BE2C (cell line): ENCODE measurements around the gene ATRX.
"Not testable (repeated sequence)": the region's sequence is repeated elsewhere in the genome, so short reads cannot be mapped to it uniquely, and the experiment has no call there.

Experiments
- DNase-seq: peaks from one replicate; pipeline ENCODE4 v3.0.0-alpha.2; 2020
- H3K27me3 ChIP-seq: fragments of 250-450 bp; sonication (Bioruptor Pico); 2 replicates; pipeline ENCODE4 v1.5.1; 2020; ENCODE audit warnings: mild to moderate bottlenecking
- H3K36me3 ChIP-seq: fragments of 250-450 bp; sonication (Bioruptor Pico); 2 replicates; pipeline ENCODE4 v1.5.1; 2020; ENCODE audit warnings: mild to moderate bottlenecking
- H3K4me1 ChIP-seq: fragments of 250-450 bp; sonication (Bioruptor Pico); 2 replicates; pipeline ENCODE4 v1.5.1; 2020
- H3K4me3 ChIP-seq: 2 replicates; pipeline ENCODE4 v1.5.1; 2011; ENCODE audit warnings: low read depth, low read length
- H3K9me3 ChIP-seq: fragments of 250-450 bp; sonication (Bioruptor Pico); 2 replicates; pipeline ENCODE4 v1.5.1; 2020
- CTCF ChIP-seq: IDR thresholded peaks from 2 replicates; pipeline ENCODE4 v1.5.1; 2012; ENCODE audit warnings: mild to moderate bottlenecking, low read depth, low read length

The ATRX gene

GRCh38 chrX:77689376-77689775 is 96.6 kb downstream of the ATRX start:
- DNase-seq, result no peak
- no peak overlapping the region for H3K4me3 ChIP-seq
- H3K27me3 ChIP-seq, result no peaks in the 10 kb centered on the region
- no peak for TF ChIP-seq CTCF
- no peaks in the 10 kb centered on the region for H3K9me3 ChIP-seq
- H3K36me3 ChIP-seq, result peaks cover 17% of the 10 kb centered on the region
- H3K4me1 ChIP-seq, result no peaks in the 10 kb centered on the region

DNA sequence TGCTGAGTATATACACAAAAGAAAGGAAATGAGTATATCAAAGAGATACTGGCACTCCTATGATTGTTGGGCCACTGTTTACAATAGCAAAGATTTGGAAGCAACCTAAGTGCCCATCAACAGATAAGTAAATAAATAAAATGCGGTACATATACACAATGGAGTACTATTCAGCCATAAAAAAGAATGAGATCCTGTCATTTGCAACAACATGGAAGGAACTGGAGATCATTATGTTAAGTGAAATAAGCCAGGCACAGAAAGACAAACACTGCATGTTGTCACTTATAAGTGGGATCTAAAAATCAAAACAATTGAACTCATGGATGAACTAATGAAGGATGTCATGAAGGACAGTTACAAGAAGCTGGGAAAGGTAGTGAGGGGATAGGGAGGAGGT is 100.3 kb downstream of the ATRX start:
- peaks cover 17% of the 10 kb centered on the region for H3K36me3 ChIP-seq
- DNase-seq, H3K9me3 ChIP-seq, H3K27me3 ChIP-seq, H3K4me1 ChIP-seq, H3K4me3 ChIP-seq: not testable (repeated sequence)

GRCh38 chrX:77679144-77679543 is 106.9 kb downstream of the ATRX start:
- Histone ChIP-seq H3K4me1 (no peaks in the 10 kb centered on the region), H3K4me3 (no peak overlapping the region), H3K27me3 (no peaks in the 10 kb centered on the region), H3K36me3 (peaks cover 3% of the 10 kb centered on the region), H3K9me3 (no peaks in the 10 kb centered on the region)
- TF ChIP-seq CTCF, result no peak
- no peak for DNase-seq

DNA sequence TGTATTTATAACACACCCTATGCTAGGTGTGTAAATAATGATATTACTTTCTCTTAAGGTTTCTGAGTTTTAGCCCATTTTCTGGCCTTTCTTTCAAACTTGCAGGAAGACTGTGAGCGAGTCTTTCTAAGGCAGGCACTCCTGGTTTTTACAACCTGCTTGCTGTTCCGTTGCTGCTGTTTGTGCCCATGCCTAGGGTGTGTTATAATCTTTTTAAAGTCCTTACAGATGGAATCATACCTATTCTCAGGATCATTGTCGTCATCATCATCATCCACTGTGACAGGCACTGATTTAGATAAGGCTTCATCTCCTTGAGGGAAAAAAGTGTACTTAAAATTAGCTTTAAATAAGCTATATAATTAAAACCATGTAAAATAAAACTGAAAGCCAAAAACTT is 110.0 kb downstream of the ATRX start:
- no peaks in the 10 kb centered on the region for H3K4me1 ChIP-seq
- TF ChIP-seq CTCF, result no peak
- H3K9me3 ChIP-seq, result no peaks in the 10 kb centered on the region
- no peak overlapping the region for H3K4me3 ChIP-seq
- H3K36me3 ChIP-seq, result no peaks in the 10 kb centered on the region
- DNase-seq, result no peak
- H3K27me3 ChIP-seq, result no peaks in the 10 kb centered on the region

GRCh38 chrX:77668391-77669237 is 117.4 kb downstream of the ATRX start:
- no peaks in the 10 kb centered on the region for H3K4me1 ChIP-seq
- TF ChIP-seq CTCF, result no peak
- H3K36me3 ChIP-seq, result no peaks in the 10 kb centered on the region
- no peaks in the 10 kb centered on the region for H3K27me3 ChIP-seq
- no peak for DNase-seq
- no peak overlapping the region for H3K4me3 ChIP-seq
- H3K9me3 ChIP-seq, result no peaks in the 10 kb centered on the region

DNA sequence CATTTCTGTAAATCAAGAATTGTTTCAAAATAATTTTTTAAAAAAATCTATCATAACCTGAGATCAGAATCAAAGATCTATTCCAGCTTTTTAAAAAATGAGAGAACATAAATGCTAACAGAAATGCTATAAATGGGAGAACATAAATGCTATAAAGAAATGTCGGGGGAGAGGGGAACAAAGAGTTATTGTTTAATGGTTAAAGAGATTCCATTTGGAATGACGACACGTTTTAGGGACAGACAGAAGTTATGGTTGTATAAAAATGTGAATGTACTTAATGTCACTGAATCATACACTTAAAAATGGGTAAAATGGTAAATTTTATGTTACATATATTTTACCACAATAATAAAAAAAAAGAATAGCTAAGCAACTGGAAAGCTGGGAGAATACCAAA is 127.1 kb downstream of the ATRX start:
- no peaks in the 10 kb centered on the region; the same call in 1 of the 2 replicates for H3K36me3 ChIP-seq
- no peaks in the 10 kb centered on the region for H3K27me3 ChIP-seq
- TF ChIP-seq CTCF, result no peak
- no peaks in the 10 kb centered on the region for H3K4me1 ChIP-seq
- no peak overlapping the region for H3K4me3 ChIP-seq
- DNase-seq, result no peak
- H3K9me3 ChIP-seq, result no peaks in the 10 kb centered on the region
